ENCODE data around the gene CDKN1B.

GRCh38 chr12:12714276-12715021, 2.7 kb upstream of the CDKN1B start:
- TF ChIP-seq CTCF (conservative IDR thresholded peaks at IDR 0.05; ENCODE audit: low read length) (peak; percentile 46), EZH2phosphoT487 (IDR thresholded peaks at IDR 0.05; ENCODE audit: borderline replicate concordance) (no peak)
